NCI-H146 treated with DMSO at 0.1 percent for 48 hours (cell line): ENCODE results near the gene SRPK2.
"Not testable (repeated sequence)": the region's sequence is repeated elsewhere in the genome, so short reads cannot be mapped to it uniquely, and the experiment has no call there.

Experiments used
- DNase-seq: peaks from one replicate; lab custom pipeline; 2025; ENCODE audit not compliant: unreplicated experiment; lab: John Stamatoyannopoulos, UW

SRPK2 gene

GRCh38 chr7:105345003-105345402 lies 43.7 kb downstream of the SRPK2 start:
- DNase-seq, result no peak

DNA sequence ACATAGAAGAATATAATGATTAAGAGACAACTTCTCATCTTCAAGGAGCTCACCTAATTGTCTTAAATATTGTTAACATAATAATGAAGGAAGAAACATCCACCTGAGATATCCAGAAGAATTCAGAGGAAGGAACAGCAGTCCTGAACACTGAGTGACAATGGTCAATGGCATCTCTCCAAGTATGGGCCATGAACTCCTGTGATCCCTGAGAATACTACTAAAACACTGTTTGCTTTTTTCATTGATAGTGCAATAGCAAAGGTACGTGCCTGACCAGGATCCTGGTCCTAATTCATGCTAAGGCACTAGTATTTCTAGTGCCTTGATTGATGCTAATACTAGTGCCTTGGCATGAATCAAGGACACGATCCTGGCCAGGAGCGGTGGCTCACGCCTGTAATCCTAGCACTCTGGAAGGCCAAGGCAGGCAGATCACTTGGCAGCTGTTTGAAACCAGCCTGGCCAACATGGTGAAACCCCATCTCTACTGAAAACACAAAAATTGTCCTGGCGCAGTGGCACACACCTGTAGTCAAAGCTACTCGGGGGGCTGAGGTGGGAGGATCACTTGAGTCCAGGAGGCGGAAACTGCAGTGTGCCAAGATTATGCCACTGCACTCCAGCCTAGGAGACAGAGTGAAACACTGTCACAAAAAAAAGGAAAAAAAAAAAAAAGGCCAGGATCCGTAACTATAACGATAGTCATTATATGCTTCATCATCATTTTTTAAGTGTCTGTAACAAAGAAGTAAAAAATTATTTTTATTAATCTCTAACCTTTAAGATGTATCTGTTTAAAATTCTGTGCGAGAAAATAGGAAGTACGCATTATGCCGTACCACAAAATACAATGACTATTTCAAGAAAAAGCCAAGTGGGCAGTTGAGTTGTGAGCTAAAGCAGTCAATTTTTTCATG lies 49.1 kb downstream of the SRPK2 start:
- no peak for DNase-seq

GRCh38 chr7:105337529-105337928 lies 51.2 kb downstream of the SRPK2 start:
- DNase-seq, result no peak

DNA sequence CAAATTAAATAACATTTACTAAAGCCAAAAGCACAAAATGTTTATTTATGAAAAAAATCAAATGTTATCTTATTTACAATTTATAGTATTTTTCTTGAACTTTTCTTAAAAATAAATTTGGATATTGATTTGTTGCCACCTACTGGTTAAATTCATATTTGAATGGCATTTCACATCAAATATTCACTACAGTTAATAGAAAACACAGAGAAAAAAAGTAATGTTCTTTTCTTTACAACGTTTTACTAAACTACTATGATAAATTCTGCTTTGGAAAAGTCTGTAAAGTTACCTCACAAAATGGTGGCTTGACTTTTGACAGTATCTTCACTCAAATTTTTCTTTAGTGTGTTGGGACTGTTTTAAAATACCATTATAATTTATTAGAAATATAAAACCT lies 52.7 kb downstream of the SRPK2 start:
- DNase-seq, result no peak

DNA sequence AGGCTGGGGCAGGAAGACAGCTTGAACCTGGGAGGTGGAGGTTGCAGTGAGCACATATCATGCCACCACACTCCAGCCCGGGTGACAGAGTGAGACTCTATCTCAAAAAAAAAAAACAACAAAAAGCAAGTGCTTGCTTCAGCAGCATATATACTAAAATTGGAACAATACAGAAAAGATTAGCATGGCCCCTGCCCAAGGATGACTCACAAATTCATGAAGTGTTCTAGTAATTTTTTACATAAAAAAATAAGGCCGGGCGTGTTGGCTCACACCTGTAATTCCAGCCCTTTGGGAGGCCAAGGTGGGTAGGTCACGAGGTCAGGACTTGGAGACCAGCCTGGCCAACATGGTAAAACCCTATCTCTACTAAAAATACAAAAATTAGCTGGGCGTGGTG lies 56.1 kb downstream of the SRPK2 start:
- not testable (repeated sequence) for DNase-seq

GRCh38 chr7:105330526-105330925 lies 58.2 kb downstream of the SRPK2 start:
- DNase-seq, result no peak

DNA sequence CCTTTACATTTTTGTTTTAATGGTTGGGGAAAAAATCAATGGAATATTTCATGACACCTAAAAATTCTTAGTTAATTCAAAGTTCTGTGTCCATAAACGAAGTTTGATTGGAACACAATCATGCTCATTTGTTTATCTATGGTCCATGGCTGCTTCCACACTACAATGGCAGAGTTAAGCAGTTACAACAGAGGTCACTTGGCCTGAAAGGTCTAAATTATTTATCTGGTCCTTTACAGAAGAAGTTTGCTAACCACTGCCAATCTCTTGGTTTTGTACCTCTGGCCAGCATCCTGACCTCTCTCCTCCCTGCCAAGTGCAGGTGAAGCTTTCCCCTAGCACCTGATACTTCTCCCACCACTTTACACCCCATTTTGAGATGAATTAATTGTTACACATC lies 61.5 kb downstream of the SRPK2 start:
- DNase-seq, result no peak

- no peak for DNase-seq
Observed at GRCh38 chr7:105325216-105325904, 63.4 kb downstream of the SRPK2 start.

GRCh38 chr7:105324606-105325005 lies 64.1 kb downstream of the SRPK2 start:
- DNase-seq, result not testable (repeated sequence)

GRCh38 chr7:105323366-105323765 lies 65.4 kb downstream of the SRPK2 start:
- DNase-seq, result no peak

- DNase-seq, result no peak
Observed at GRCh38 chr7:105322655-105323277, 66.0 kb downstream of the SRPK2 start.

DNA sequence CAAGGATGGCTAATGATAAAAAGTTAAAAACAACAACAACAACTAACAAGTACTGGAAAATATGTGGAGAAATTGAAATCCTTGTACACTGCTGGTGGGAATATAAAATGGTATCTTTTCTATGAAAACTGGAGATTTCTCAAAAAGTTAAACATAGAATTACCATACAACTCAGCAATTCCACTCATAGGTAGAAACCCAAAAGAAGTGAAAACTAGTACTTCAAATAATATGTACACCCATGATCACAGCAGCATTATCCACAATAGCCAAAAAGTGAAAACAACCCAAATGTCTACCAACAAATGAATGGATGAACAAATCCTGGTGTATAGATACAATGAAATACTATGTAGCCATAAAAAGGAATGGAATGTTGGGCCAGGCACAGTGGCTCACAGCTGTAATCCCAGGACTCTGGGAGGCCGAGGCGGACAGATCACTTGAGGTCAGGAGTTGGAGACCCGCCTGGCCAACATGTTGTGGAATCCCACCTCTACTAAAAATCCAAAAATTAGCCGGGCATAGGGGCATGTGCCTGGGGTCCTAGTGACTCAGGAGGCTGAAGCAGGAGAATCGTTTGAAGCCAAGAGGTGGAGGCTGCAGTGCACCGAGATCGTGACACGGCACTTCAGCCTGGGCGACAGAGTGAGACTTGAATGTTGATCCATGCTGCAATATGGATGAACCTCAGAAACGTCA lies 66.8 kb downstream of the SRPK2 start:
- no peak for DNase-seq

GRCh38 chr7:105320896-105321295 lies 67.8 kb downstream of the SRPK2 start:
- no peak for DNase-seq

- no peak for DNase-seq
Observed at GRCh38 chr7:105319578-105319977, 69.1 kb downstream of the SRPK2 start.

- DNase-seq, result peak; percentile 30
Observed at GRCh38 chr7:105316578-105317344, 72.0 kb downstream of the SRPK2 start.

- no peak for DNase-seq
Observed at GRCh38 chr7:105315357-105315756, 73.4 kb downstream of the SRPK2 start.

DNA sequence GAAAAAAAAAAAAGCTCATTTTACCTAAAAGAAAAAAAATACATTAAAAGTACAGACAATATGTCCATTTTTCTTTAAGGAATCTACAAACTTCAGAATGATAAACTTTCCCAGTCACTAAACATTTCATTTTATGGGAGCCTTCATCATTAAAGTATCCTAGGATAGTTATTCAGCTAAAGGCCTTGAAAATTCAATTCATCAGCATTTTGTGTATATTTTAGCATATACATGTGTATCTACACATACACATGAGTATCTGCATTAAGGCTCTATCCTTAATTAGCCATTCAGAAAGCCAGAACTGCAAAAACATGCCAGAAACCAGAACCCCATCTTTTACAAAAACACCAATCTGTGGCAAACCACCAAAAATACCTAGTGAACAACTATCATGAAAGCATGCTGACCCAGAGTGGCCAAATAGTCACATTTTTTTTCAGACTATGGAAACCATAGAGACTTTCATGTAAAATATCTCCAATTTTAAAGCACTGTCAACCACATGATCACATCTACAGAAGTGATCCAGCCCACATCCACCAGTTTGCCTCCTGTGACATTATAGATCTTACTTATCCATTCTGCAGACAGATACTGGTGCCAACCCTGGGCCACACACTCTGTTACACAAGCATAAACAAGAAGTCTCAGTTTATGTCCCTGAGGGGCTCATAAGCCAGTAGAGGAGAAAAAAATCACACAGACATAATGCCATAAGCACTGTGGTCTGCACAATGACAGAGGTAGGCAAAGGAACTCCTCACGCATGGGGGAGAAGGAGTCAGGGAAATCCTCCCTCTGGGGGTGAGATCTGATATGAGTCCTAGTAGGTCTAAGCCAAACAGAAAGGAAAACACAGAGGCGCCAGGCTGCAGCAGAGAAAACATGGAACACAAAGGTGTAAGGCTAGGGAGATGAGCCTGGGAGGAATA lies 79.2 kb downstream of the SRPK2 start:
- peak; percentile 80 for DNase-seq

- DNase-seq, result no peak
Observed at GRCh38 chr7:105307163-105307672, 81.5 kb downstream of the SRPK2 start.

DNA sequence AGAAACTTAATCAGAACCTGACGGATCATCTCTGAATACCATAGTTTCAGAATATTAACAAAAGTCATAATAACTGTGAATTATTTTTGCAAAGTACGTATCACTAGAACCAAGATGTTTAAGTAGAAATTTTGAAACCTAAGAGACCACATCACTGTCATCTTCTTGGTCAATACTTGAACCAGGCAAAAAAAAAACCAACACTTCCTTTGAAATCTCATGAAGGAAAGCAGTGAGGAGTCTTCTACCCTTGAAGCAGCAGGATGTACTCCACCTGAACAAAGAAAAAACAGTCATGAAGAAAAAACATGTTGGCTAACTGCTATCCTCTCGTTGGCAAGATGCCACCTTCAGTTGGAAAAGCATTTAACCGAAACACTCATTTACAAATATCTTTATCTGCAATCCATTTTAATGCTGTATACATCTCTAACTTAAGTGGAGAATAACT lies 82.4 kb downstream of the SRPK2 start:
- DNase-seq, result peak; percentile 37
